GM18861 (cell line): ENCODE measurements around the gene INCA1.
"Not testable (repeated sequence)": the region's sequence is repeated elsewhere in the genome, so short reads cannot be mapped to it uniquely, and the experiment has no call there.

Experiments
- ATAC-seq: cut with Tn5 transposase; IDR thresholded peaks from one replicate; pipeline ENCODE4 v1.9.1; 2021; ENCODE audit not compliant: unreplicated experiment

The INCA1 gene, protein sequence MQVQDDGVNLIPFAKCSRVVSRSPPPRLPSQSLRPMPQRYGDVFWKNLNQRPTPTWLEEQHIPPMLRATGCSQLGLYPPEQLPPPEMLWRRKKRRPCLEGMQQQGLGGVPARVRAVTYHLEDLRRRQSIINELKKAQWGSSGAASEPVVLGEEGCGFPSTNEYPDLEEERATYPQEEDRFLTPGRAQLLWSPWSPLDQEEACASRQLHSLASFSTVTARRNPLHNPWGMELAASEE

DNA sequence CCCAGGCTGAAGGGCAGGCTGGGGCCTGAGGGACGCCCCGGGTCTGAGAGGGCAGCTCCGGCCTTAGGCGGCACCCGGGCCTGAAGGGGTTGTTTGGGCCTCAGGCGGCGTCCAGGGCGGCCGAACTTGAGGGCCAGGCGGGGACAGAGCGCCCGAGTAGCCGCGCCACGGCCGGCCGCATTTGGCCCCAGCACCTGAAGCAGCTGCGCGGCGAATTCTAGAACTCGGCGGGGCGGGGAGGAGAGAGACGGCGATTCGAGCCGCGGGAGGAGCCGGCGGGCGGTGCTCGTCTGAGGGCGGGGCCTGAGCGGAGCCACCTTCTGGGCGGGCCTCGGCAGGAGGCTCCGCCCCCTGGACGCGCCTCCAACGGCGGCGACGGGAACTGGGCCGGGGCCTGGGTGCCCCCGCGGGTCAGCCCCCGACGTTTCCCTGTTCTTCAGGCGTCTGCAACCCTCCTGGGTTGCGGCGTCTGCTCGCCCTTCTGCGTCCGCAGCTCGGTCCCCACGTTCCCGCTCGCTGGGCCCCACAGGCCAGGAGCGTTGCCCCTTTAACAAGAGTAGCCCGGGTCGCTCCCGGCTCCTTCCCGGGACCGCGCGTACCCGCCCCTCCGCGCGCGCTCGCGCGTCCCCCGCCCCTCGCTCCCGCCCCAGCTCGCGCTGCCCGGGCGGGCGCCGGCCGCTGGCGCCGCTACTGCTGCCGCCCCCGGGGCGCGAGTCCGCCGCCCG, at the start of gene INCA1, which contains the start of gene KIF1C:
Gene INCA1 (minus strand): TSS at position 221 of the 725 bp plus-strand sequence. CDS start 3,085 bp downstream, outside the sequence.
Gene KIF1C (plus strand): TSS at position 649 of the 725 bp plus-strand sequence. CDS start 2,297 bp downstream, outside the sequence.
- peak; percentile 72 for ATAC-seq

DNA sequence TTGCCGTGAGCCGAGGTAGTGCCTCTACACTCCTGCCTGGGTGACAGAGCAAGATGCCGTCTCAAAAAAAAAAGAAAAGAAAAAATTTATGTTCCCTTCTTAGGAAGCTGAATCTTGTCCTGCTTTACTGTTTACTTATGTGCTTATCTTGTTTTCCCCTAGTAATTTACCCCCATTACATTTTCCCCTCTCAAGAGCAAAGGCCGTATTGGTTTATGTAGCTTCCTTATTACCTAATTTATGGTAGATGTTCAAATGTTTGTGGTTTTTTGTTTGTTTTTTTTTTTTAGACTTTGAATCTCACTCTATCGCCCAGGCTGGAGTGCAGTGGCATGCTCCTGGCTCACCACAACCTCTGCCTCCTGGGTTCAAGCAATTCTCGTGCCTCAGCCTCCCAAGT, 48.2 kb upstream of the INCA1 start:
- no peak for ATAC-seq

DNA sequence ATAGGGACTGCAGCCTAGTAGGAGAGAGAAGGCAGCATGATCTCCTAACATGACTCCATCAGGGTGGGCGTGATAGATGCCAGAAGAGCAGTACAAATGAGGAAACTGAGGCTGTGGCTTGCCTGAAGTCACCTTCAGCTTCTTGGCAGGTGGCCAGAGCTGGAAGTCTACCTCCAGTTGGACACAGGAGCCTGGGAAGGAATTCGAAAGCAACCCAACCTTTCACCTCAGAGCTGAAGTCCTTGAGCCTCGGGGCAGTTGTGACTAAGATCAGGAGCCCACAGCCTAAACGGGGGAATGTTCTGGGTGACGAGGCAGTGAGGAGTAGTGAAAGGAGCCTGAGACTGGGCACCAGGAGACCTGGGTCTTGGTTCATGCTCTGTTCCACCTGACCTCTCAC, 47.3 kb upstream of the INCA1 start:
- ATAC-seq = no peak

DNA sequence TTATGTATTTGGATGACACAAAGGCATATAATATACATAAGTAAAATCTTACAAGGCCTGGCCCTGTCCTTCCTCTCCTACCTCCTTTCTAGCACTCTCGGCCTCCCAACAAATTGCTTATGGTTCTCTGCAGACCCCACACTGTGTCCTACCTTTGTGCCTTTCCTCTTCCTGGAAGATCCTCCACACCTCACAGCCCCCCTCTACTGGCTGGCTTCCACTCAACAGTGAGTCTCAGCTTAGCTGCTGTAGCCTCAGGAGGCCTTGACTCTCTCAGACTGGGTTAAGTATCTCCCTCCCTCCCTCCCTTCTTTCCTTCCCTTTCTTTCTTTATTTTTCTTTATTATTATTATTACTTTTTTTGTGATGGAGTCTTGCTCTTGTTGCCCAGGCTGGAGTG, 46.2 kb upstream of the INCA1 start:
- no peak for ATAC-seq

DNA sequence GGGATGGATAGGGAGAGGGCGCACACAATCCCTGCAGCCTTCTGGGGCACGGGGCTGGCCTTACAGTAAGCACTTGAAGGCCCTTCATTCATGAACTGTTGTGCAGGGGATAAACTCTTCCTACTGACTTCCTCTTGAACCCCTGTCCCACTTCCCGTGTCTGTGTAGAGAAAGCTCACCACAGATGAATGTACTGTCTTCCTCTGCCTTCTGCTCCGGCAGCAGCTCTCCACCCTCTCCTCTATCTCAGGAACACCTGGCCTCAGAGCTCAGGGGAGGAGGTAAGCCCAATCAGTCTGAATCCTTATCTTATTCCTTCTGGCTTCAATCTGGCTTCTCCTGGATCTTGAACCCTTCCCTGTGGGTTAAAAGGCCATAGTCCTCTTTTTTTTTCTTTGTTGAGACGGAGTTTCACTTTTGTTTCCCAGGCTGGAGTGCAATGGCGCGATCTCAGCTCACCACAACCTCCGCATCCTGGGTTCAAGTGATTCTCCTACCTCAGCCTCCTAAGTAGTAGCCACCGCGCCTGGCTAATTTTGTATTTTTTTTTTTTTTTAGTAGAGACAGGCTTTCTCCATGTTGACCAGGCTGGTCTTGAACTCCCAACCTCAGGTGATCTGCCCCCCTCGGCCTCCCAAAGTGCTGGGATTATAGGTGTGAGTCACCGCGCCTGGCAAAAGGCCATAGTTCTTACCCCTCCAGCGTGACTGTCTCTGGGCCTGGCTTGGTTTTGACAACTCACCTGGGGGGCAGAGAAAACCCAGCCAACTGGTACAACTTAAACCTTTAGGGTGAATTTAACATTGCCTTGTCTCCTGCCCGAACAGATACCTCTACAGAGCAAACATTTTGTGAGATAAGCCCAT, 45.1 kb upstream of the INCA1 start:
- ATAC-seq = no peak

DNA sequence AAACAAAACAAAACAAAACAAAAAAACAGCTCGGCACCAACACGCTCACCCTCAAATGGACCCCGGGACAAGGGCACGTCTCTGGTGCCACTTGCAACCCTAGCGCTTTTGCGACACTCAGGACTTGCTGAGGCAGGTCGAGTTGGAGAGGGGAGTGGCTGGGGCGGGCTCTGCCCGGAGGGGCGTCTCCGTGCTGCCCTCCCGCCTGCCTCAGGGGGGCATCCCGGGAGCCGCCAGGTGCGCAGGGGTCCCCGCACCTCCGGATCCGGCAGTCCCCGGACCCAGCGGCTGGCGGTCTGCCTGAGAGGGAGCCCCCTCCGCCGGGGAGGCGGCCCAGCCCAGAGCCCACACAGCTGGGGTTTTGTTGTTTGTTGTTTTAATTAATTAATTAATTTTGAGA, 38.0 kb upstream of the INCA1 start, which contains the start of gene SLC52A1:
Gene SLC52A1 (minus strand): TSS at position 112 of the 400 bp plus-strand sequence. CDS start 820 bp downstream, outside the sequence.
- ATAC-seq = no peak

DNA sequence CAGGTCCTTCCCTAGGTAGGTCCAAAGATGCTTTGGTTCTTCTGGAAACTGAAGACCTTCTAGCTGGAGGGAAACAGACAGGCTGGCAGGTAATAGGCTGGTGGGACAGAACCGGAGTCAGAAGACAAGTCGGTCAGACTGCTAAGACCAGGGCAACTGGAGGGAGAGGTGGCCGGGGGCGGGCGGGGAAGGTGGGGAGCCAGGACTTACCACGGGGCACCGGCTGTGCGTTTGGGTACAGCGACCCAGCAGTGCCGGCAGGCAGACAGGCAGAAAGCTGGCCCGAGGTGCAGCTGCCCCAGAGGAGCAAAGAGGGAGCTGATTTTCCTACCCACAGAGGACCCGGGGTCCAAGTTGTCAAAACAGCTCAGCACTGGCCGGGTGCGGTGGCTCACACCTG, 37.3 kb upstream of the INCA1 start:
- no peak for ATAC-seq

DNA sequence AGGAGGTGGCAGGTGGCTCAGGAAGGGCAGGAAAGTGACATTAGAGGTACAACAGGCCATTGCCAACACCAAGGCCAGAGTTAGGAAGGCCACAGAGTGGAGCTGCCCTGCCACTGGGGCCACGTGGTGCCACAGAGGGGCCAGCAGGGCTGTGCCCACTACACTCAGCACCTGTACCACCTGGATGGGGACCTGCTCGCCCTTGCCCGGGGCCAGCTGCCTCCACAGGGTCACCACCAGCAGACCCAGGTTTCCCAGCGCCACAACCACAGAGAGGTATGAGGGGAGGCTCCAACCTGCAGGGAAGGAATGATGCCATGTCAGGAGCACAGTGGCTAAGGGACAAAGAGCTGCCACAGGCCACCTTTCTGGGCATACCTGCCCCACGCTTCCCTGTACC, 36.7 kb upstream of the INCA1 start:
- ATAC-seq = no peak

DNA sequence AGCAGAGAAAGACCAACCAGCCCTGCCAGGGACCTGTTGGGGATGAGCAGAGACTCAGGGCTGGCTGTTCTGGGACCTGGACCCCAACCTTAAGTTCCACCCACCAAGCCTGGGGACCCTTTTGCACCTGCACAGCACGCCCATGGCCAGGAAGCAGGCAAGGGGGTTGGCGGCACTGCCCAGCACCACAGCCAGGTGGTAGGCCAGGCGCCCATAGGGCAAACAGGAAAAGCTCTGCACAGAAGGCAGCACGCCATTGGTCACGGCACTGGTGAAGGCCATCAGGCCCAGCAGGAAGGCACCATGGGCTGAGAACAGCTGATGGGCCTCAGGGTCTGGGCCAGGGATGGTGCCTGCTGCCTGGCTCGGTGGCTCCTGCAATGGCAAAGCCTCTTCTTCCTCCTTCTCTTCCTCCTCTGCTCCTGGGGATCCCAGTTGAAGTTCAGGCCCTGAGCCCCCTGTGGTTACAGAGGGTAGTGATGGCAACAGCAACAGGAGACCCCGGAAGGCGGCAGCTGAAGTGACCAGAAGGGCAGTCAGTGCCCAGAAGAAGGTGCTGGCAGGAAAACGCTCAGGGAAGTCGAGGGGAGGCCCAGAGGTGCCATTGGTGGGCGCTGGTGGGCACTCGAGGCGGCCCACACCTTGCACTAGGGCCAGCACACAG, 36.2 kb upstream of the INCA1 start:
- ATAC-seq = no peak

DNA sequence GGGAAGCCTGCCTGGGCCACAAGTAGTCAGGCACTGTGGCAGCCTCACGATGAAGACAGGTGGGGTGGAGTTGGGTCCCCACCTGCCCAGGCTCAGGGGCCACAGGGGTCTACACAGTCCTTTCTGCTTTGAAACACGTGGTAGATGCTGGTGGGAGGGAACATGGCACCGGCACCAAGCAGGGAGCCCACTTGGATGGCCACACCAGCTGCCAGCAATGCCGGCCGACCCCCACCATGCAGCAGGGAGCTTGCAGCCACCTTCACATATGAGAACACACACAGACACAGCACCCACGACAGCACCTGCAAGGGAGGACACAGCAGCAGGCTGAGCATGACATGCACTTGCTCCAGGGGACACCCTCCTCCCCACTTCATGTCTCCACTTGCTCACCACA, 35.5 kb upstream of the INCA1 start:
- ATAC-seq = no peak

DNA sequence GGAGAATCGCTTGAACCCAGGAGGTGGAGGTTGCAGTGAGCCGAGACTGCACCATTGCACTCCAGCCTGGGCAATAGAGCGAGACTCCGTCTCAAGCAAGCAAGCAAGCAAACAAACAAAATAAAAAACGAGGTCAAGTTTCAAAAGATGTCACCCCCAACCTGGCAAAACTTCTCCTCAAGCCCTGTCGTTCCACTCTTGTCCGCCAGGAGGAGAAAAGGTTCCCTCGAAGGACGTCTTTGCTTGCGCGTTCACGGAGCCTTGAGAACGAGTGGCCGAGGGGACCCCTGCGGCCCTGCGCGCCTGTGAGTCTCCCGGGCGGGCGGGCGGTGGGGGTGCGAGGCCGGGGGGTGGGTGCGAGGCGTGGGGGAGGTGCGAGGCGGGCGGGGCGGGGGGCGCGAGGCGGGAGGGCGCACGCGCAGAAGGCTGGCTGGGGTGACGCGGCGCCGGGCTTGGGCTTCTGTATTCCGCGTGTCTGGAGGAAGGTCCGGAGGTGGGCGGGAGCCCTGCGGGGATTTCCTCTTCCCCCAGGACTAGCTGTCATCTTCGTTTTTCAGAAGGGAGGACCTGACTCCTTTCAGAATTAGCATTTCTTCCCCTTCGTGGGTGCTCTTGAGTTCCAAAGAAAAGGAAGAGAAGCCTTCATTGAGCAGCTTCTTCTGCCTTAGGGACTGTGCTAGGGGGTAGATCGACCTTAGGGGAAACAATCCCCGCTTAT, 34.2 kb upstream of the INCA1 start:
- peak; percentile 51 for ATAC-seq

DNA sequence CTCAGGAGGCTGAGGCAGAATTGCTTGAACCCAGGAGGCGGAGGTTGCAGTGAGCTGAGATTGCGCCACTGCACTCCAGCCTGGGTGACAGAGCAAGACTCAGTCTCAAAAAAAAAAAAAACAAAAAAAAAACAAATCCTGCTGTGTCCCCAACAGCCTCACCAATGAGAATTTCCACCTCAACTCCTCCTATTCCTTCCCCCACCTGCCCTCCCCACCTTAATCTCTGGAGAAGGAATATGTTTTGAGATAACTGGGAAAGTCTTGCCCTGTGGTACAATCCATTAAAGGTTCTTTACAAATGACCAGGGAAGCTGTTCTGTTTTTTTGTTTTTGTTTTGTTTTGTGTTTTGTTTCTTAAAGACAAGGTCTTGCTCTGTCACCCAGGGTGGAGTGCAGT, 32.8 kb upstream of the INCA1 start:
- not testable (repeated sequence) for ATAC-seq

DNA sequence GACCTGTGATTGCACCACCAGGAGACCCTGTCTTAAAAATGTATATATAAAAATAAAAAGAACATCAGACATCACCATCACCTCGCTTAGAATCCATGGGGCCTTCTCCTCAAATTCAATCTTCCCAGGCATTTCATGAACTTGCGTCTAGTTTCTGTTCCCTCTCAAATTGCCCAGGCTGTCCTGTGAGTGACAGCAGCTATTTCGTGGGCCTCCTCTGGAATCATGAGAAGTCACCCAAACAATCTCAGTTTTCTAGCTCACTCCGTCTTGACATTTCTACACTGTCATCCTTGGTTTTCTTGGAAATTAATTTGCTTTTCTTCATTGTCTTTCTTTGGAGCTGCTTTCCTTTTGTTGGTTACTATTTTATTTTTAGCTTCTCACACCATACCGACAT, 30.6 kb upstream of the INCA1 start:
- no peak for ATAC-seq

DNA sequence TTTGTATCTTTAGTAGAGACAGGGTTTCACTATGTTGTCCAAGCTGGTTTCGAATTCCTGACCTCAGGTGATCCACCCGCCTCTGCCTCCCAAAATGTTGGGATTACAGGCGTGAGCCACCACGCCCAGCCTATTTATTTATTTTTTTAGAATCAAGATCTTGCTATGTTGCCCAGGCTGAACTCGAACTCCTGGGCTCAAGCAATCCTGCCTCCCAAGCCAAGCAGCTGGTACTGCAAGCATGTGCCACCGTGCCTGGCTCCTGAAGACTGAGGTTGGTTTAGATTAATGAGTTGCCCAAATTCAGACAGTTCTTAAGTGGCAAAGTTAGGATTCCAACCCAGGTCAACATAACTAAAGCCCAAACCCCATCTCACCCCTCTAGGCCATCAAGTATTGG, 30.0 kb upstream of the INCA1 start:
- no peak for ATAC-seq

DNA sequence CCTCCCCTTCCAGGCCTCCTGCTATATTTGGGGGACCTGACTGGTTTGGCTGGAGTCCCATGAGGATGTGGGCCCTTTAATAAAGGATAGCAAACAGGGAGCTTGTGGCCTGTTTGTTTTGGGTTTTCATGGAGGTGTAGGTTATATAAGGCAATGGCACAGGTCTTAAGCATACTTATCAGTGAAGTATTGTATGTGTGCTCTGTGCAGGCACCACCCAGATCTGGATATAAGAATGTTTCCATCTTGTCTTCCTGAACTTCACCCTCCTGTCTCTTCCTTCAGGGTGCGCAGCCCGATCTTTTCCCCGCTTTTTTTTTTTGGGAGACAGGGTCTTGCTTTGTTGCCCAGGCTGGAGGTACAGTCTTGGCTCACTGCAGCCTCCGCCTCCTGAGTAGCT, 27.3 kb upstream of the INCA1 start:
- no peak for ATAC-seq

DNA sequence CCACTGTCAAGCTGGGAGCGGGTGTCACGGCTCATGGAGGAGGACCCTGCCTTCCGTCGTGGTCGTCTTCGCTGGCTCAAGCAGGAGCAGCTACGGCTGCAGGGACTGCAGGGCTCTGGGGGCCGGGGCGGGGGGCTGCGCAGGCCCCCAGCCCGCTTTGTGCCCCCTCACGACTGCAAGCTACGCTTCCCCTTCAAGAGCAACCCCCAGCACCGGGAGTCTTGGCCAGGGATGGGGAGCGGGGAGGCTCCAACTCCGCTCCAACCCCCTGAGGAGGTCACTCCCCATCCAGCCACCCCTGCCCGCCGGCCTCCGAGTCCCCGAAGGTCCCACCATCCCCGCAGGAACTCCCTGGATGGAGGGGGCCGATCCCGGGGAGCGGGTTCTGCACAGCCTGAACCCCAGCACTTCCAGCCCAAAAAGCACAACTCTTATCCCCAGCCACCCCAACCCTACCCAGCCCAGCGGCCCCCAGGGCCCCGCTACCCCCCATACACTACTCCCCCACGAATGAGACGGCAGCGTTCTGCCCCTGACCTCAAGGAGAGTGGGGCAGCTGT, 26.3 kb upstream of the INCA1 start:
- no peak for ATAC-seq

DNA sequence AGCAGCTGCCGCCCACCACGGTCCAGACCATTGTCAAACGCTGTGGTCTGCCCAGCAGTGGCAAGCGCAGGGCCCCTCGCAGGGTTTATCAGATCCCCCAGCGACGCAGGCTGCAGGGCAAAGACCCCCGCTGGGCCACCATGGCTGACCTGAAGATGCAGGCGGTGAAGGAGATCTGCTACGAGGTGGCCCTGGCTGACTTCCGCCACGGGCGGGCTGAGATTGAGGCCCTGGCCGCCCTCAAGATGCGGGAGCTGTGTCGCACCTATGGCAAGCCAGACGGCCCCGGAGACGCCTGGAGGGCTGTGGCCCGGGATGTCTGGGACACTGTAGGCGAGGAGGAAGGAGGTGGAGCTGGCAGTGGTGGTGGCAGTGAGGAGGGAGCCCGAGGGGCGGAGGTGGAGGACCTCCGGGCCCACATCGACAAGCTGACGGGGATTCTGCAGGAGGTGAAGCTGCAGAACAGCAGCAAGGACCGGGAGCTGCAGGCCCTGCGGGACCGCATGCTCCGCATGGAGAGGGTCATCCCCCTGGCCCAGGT, 24.9 kb upstream of the INCA1 start:
- no peak for ATAC-seq

DNA sequence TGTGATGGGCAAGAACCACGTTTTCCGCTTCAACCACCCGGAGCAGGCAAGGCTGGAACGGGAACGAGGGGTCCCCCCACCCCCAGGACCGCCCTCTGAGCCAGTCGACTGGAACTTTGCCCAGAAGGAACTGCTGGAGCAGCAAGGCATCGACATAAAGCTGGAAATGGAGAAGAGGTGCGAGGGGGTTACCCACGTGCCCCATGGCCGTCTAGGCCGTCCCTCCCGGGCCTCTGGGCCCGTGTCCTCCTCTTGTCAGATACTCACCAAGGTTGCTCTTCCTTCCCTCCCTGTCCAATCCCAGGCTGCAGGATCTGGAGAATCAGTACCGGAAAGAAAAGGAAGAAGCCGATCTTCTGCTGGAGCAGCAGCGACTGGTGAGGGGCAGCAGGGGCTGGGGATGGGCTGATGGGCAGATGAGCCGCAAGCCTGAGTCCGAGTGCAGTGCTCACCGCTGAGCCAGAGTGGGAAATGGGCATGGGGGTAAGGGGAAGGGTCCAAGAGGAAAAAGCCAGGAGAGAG, 23.2 kb upstream of the INCA1 start:
- ATAC-seq = no peak

DNA sequence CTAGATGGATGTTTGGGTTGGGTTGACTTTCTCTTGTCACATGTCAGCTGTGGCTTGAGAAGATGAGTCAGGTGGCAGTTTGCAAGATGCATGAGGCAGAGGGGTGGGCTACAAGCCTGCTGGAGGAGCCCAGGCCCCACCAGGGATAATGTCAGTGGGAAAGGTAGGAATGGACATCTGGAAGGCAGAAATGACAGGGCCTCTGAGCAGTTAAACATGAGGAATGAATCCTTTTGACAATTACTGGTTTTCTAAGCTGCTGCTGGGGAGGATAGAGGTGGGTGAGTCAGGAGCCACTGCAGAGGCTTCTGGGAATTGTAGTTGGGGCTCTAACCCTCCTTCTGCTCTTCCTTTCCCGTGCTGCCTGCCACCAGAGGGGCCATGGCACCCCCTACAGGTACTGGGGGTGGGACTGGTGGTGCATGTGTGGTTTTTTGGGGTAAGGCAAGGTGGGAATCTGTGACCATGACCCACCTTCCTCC, 22.2 kb upstream of the INCA1 start:
- no peak for ATAC-seq
